A549 (cell line): ENCODE measurements around the gene MAML3. TPM values are rescaled to one million over a fixed set of nuclear protein-coding genes. Genes with fewer than 3 reads are reported as not detected.

Source experiments
- ATAC-seq, 2 experiments: fragments of 200-7000 bp in 1 of 2; fragments of >200 bp in 1 of 2; cut with Nextera tagmentation in 1 of 2; cut with Tn5 transposase in 1 of 2; 3 replicates each; pipeline versions ENCODE4 v1.8.0 to v1.9.1; 2018 to 2020; ENCODE audit warnings: mild to moderate bottlenecking in 1 of 2, moderate library complexity in 1 of 2
- CTCF ChIA-PET: fragments of 300-600 bp; sonication (Branson Sonifier 250); formaldehyde crosslinking; extraction: SDS; loops from one replicate; lab custom pipeline; 2021; ENCODE audit warnings: antibody characterized with exemption, inconsistent platforms; lab: Yijun Ruan, JAX
- POLR2A ChIA-PET: fragments of 350-600 bp; formaldehyde crosslinking; extraction: SDS; loops from one replicate; lab custom pipeline; 2021; ENCODE audit warnings: antibody characterized with exemption, inconsistent platforms; lab: Yijun Ruan, JAX
- DNase-seq, 2 experiments: peaks; one replicate each; pipeline versions ENCODE4 v3.0.0 to v3.0.0-alpha.2; 2011 to 2016; ENCODE audit warnings: low read depth in 1 of 2, low spot score in 1 of 2
- FAIRE-seq: peaks from 2 replicates; lab custom pipeline; 2011; peaks lifted over from hg19 to GRCh38; lab: Jason Lieb, UNC
- H3K27ac ChIP-seq, 2 experiments: fragments of >200 bp; sonication (Bioruptor Twin); formaldehyde crosslinking; 3 replicates each; pipeline ENCODE4 v1.5.1; 2016 to 2017
- H3K4me1 ChIP-seq: fragments of >200 bp; sonication (Bioruptor Twin); formaldehyde crosslinking; 3 replicates; pipeline ENCODE4 v1.6.1; 2016
- H3K4me2 ChIP-seq: fragments of >200 bp; sonication (Bioruptor Twin); formaldehyde crosslinking; 3 replicates; pipeline ENCODE4 v1.6.1; 2016
- H3K4me3 ChIP-seq: fragments of >200 bp; sonication (Bioruptor Twin); formaldehyde crosslinking; 3 replicates; pipeline ENCODE4 v1.5.1; 2016
- H3K9me3 ChIP-seq: fragments of >200 bp; sonication (Bioruptor Twin); formaldehyde crosslinking; 3 replicates; pipeline ENCODE4 v1.6.1; 2016
- BCL3 ChIP-seq: fragments of >200 bp; sonication (Bioruptor Twin); formaldehyde crosslinking; IDR thresholded peaks from 3 replicates; pipeline ENCODE4 v1.6.1; 2016
- CBX2 ChIP-seq: fragments of 200-600 bp; sonication (generic); IDR thresholded peaks from 2 replicates; pipeline ENCODE4 v1.6.1; 2016; ENCODE audit warnings: low read depth, mild to moderate bottlenecking, borderline replicate concordance
- EHF ChIP-seq: fragments of 250-450 bp; sonication (Bioruptor Pico); IDR thresholded peaks from 2 replicates; pipeline ENCODE4 v1.5.0; 2020; ENCODE audit warnings: mild to moderate bottlenecking
- ESRRA ChIP-seq: fragments of 150-350 bp; IDR thresholded peaks from 2 replicates; pipeline ENCODE4 v1.6.1; 2014; ENCODE audit warnings: mild to moderate bottlenecking, low read length, borderline replicate concordance
- FOSB ChIP-seq: fragments of 250-450 bp; sonication (Bioruptor Pico); IDR thresholded peaks from 2 replicates; pipeline ENCODE4 v1.5.0; 2020; ENCODE audit warnings: mild to moderate bottlenecking, moderate library complexity
- FOSL2 ChIP-seq, 2 experiments: fragments of 450-650 bp in 1 of 2; fragments of >200 bp in 1 of 2; sonication (Bioruptor Twin) in 1 of 2; formaldehyde crosslinking; IDR thresholded peaks; 2 replicates each; pipeline versions ENCODE4 v1.5.0 to v1.6.1; 2016 to 2020; ENCODE audit warnings: mild to moderate bottlenecking in 1 of 2, moderate library complexity in 1 of 2
- FOXS1 ChIP-seq: fragments of 250-450 bp; sonication (Bioruptor Pico); IDR thresholded peaks from 2 replicates; pipeline ENCODE4 v1.5.0; 2020; ENCODE audit warnings: mild to moderate bottlenecking, moderate library complexity
- HEYL ChIP-seq: fragments of 250-450 bp; sonication (Bioruptor Pico); IDR thresholded peaks from 2 replicates; pipeline ENCODE4 v1.8.0; 2021; ENCODE audit warnings: mild to moderate bottlenecking, moderate library complexity
- HOXB5 ChIP-seq: fragments of 250-450 bp; sonication (Bioruptor Pico); IDR thresholded peaks from 2 replicates; pipeline ENCODE4 v1.5.0; 2020; ENCODE audit warnings: mild to moderate bottlenecking, moderate library complexity
- JUN ChIP-seq, 2 experiments: fragments of >200 bp; sonication (Bioruptor Twin); formaldehyde crosslinking; IDR thresholded peaks; 2 replicates in 1 of 2; 3 replicates in 1 of 2; pipeline ENCODE4 v1.6.1; 2016 to 2017
- JUNB ChIP-seq: fragments of >200 bp; sonication (Bioruptor Twin); formaldehyde crosslinking; IDR thresholded peaks from 2 replicates; pipeline ENCODE4 v1.6.1; 2016
- NPAS2 ChIP-seq: fragments of 250-450 bp; sonication (Bioruptor Pico); IDR thresholded peaks from 2 replicates; pipeline ENCODE4 v1.8.0; 2022; ENCODE audit warnings: mild to moderate bottlenecking, moderate library complexity, borderline replicate concordance
- PHF8 ChIP-seq: fragments of 200-600 bp; sonication (generic); IDR thresholded peaks from 2 replicates; pipeline ENCODE4 v1.6.1; 2016; ENCODE audit warnings: low read depth, mild to moderate bottlenecking, antibody characterized with exemption, moderate library complexity, borderline replicate concordance
- POLR2A ChIP-seq: IDR thresholded peaks from 2 replicates; pipeline ENCODE4 v1.6.1; 2012; ENCODE audit warnings: mild to moderate bottlenecking, low read length
- POLR2AphosphoS2 ChIP-seq: conservative IDR thresholded peaks from 2 replicates; pipeline ENCODE4 v1.6.1; 2012; ENCODE audit warnings: low read length, improper control_type of control experiment, inconsistent platforms
- RAD21 ChIP-seq, 2 experiments: fragments of >200 bp in 1 of 2; sonication (Bioruptor Twin) in 1 of 2; formaldehyde crosslinking in 1 of 2; IDR thresholded peaks in 1 of 2; conservative IDR thresholded peaks in 1 of 2; 2 replicates in 1 of 2; 3 replicates in 1 of 2; pipeline ENCODE4 v1.6.1; 2012 to 2018; ENCODE audit warnings: inconsistent platforms in 1 of 2
- RARB ChIP-seq: fragments of 250-450 bp; sonication (Bioruptor Pico); IDR thresholded peaks from 2 replicates; pipeline ENCODE4 v1.8.0; 2021; ENCODE audit warnings: mild to moderate bottlenecking, moderate library complexity
- TFCP2L1 ChIP-seq: fragments of 250-450 bp; sonication (Bioruptor Pico); IDR thresholded peaks from 2 replicates; pipeline ENCODE4 v1.5.0; 2021; ENCODE audit warnings: mild to moderate bottlenecking
- ZNF302 ChIP-seq: fragments of 250-450 bp; sonication (Bioruptor Pico); IDR thresholded peaks from 2 replicates; pipeline ENCODE4 v1.9.0; 2021; ENCODE audit warnings: inconsistent platforms, mild to moderate bottlenecking, moderate library complexity
- WGBS: methylation state at CpG from one replicate; pipeline ENCODE4 v1.1.6; 2017; ENCODE audit errors: missing lambda C conversion rate; 5-methylcytosine and 5-hydroxymethylcytosine counted together
- polyA plus RNA-seq, 4 experiments: library from polyadenylated mRNA; depleted of rRNA in 3 of 4; stranded (reverse); fragments of >200 nt; fragmentation: RNase III in 1 of 4; extraction: RNeasy Plus Mini Kit Qiagen cat#74134 plus additional on column Dnase treatment in 1 of 4; gene quantifications; 2 replicates in 3 of 4; 3 replicates in 1 of 4; pipeline ENCODE4 v1.2.3, GENCODE V29; 2011 to 2017
- TF ChIP-seq, protein P1 (sequence below): fragments of 250-450 bp; sonication (Bioruptor Pico); IDR thresholded peaks from 2 replicates; pipeline ENCODE4 v1.5.0; 2020; ENCODE audit warnings: low read depth, mild to moderate bottlenecking, moderate library complexity
- TF ChIP-seq, protein P2 (sequence below): IDR thresholded peaks from 2 replicates; pipeline ENCODE4 v1.6.1; 2012

MAML3 gene
- polyA plus RNA-seq, 2 of the 4 experiments (the other 2 are of a cell fraction): 9.0 to 22.2 TPM

- TF ChIP-seq FOSB (CRISPR knock-in tag): no peak
- no peak for TF ChIP-seq BCL3
- TF ChIP-seq, protein P1, sequence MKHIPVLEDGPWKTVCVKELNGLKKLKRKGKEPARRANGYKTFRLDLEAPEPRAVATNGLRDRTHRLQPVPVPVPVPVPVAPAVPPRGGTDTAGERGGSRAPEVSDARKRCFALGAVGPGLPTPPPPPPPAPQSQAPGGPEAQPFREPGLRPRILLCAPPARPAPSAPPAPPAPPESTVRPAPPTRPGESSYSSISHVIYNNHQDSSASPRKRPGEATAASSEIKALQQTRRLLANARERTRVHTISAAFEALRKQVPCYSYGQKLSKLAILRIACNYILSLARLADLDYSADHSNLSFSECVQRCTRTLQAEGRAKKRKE (CRISPR knock-in tag): no peak
- TF ChIP-seq JUN (IDR thresholded peaks at IDR 0.05): no peak
- no peak for TF ChIP-seq EHF (CRISPR knock-in tag)
- TF ChIP-seq NPAS2 (CRISPR knock-in tag): no peak
- TF ChIP-seq RARB: no peak
- no peak for TF ChIP-seq RAD21 (conservative IDR thresholded peaks at IDR 0.05 in 1 of 2, IDR thresholded peaks at IDR 0.05 in 1 of 2)
- no peak for TF ChIP-seq FOSL2 (IDR thresholded peaks at IDR 0.05)
- no peak for TF ChIP-seq FOSL2 (CRISPR knock-in tag; IDR thresholded peaks at IDR 0.05)
- no peak for TF ChIP-seq POLR2A
- no peak for TF ChIP-seq POLR2AphosphoS2
- no peak for TF ChIP-seq TFCP2L1 (CRISPR knock-in tag)
- no peak for TF ChIP-seq ZNF302 (CRISPR knock-in tag)
- TF ChIP-seq FOXS1 (CRISPR knock-in tag): no peak
- TF ChIP-seq PHF8: no peak
- no peak for TF ChIP-seq ESRRA
- TF ChIP-seq, all 56 proteins: peak for 0
- CTCF ChIA-PET: no interaction called here
- DNase-seq (no peak), ATAC-seq (no peak), FAIRE-seq (no peak)
- POLR2A ChIA-PET: no interaction called here
- Histone ChIP-seq H3K9me3 (no peaks in the 10 kb centered on the region), H3K27ac (no peak overlapping the region), H3K4me2 (no peak overlapping the region), H3K4me3 (no peak overlapping the region), H3K4me1 (no peaks in the 10 kb centered on the region)
- WGBS: 83% methylated on average over 1 of the region's 1 CpG
Observed at GRCh38 chr4:140172960-140173359, 19.0 kb upstream of the MAML3 start.

DNA sequence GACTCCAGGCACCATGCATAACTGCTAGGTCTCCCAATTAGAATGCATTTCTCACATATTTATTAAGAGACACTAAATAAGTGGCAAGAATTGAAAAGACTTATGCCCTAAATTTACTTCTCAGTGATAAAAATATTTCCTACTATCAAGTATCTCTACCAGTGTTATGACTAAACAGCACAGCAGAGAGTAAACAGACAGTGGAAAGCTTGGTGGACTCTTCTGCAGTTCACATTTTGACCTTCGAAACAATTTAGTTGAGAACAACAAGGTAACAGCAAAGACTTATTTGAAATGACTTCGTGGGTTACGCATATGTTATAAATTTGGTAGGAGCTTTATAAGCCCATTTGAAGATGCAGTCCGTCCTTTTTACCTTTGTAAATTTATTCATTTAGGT lies 16.3 kb upstream of the MAML3 start:
- no peak for FAIRE-seq
- 90% methylated on average over 4 of the region's 4 CpGs for WGBS
- ATAC-seq: no peak
- H3K9me3 ChIP-seq: no peaks in the 10 kb centered on the region
- POLR2A ChIA-PET: no interaction called here
- H3K27ac ChIP-seq: no peak overlapping the region
- H3K4me2 ChIP-seq: no peak overlapping the region
- DNase-seq: no peak
- CTCF ChIA-PET: interaction anchor here (0.7 to 1.3 kb wide), 2 partner anchors 12 to 67 kb away, joined by 3 to 4 read pairs; no protein-coding TSS in a partner anchor
- H3K4me1 ChIP-seq: no peaks in the 10 kb centered on the region
- H3K4me3 ChIP-seq: no peak overlapping the region
- TF ChIP-seq, protein P2, sequence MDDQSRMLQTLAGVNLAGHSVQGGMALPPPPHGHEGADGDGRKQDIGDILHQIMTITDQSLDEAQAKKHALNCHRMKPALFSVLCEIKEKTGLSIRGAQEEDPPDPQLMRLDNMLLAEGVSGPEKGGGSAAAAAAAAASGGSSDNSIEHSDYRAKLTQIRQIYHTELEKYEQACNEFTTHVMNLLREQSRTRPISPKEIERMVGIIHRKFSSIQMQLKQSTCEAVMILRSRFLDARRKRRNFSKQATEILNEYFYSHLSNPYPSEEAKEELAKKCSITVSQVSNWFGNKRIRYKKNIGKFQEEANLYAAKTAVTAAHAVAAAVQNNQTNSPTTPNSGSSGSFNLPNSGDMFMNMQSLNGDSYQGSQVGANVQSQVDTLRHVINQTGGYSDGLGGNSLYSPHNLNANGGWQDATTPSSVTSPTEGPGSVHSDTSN: no peak
- no peak for TF ChIP-seq NPAS2 (CRISPR knock-in tag)
- TF ChIP-seq, all 56 proteins: peak for 0

DNA sequence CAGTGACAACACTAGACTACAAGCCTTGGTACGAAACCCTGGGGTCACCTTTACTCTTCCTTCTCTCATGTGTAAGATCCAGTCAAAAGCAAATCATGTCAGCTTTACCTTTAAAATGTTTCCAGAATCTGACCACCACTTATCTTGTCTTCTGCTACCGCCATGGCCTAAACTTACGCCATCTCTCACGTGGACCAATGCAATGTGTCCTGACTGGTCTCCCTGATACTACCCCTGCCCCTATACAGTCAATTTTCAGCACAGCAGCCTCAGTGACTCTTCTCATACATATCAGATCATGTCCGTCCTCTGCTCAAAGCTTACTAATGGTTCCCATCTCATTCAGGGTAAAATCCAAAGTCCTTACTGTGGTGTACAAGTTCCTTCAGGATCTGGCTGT lies 15.0 kb upstream of the MAML3 start:
- ATAC-seq: no peak
- CTCF ChIA-PET: interaction anchor here (0.8 kb wide), 1 partner anchor 32 kb away, joined by 4 read pairs; no protein-coding TSS in a partner anchor
- no peak overlapping the region for H3K27ac ChIP-seq
- H3K4me1 ChIP-seq: no peaks in the 10 kb centered on the region
- POLR2A ChIA-PET: no interaction called here
- no peak for FAIRE-seq
- no peak overlapping the region for H3K4me2 ChIP-seq
- no peaks in the 10 kb centered on the region for H3K9me3 ChIP-seq
- no peak for TF ChIP-seq HEYL
- no peak for TF ChIP-seq CBX2
- no peak for TF ChIP-seq JUNB
- TF ChIP-seq HOXB5 (CRISPR knock-in tag): no peak
- no peak overlapping the region for H3K4me3 ChIP-seq
- 94% methylated on average over 5 of the region's 5 CpGs for WGBS
- DNase-seq: no peak
